K562 (cell line): ENCODE results near the gene RNF43. TPM values are rescaled to one million over a fixed set of nuclear protein-coding genes. Genes with fewer than 3 reads are reported as not detected.
A peak's percentile ranks its signal among the peaks of the same experiment; 100 is the strongest.

Source experiments
- ATF7 ChIP-seq: fragments of 450-650 bp; IDR thresholded peaks from 2 replicates; pipeline ENCODE4 v1.7.1; 2014; ENCODE audit warnings: mild to moderate bottlenecking, moderate library complexity
- CBFA2T2 ChIP-seq: fragments of 450-650 bp; conservative IDR thresholded peaks from 2 replicates; pipeline ENCODE4 v1.6.1; 2017; ENCODE audit warnings: mild to moderate bottlenecking
- CC2D1A ChIP-seq: fragments of 450-650 bp; IDR thresholded peaks from 2 replicates; pipeline ENCODE4 v1.6.1; 2017; ENCODE audit warnings: mild to moderate bottlenecking
- EGR1 ChIP-seq: fragments of 450-650 bp; conservative IDR thresholded peaks from 2 replicates; pipeline ENCODE4 v1.6.1; 2017; ENCODE audit warnings: mild to moderate bottlenecking
- ETS2 ChIP-seq: IDR thresholded peaks from 2 replicates; pipeline ENCODE4 v1.6.1; 2016; ENCODE audit warnings: borderline replicate concordance, missing genetic modification characterization, mild to moderate bottlenecking, moderate library complexity, missing compliant biosample characterization; ENCODE audit not compliant: poor library complexity, severe bottlenecking
- GATA2 ChIP-seq: sonication (generic); formaldehyde crosslinking; IDR thresholded peaks from 2 replicates; pipeline ENCODE4 v1.4.0; 2020; ENCODE audit warnings: mild to moderate bottlenecking, missing genetic modification reagents
- NFATC3 ChIP-seq: fragments of 450-650 bp; IDR thresholded peaks from 2 replicates; pipeline ENCODE4 v1.6.1; 2017; ENCODE audit warnings: mild to moderate bottlenecking
- RFX7 ChIP-seq: fragments of 250-450 bp; sonication (Bioruptor Pico); IDR thresholded peaks from 2 replicates; pipeline ENCODE4 v1.5.1; 2021; ENCODE audit warnings: mild to moderate bottlenecking
- ZFP1 ChIP-seq: fragments of 450-650 bp; formaldehyde crosslinking; IDR thresholded peaks from 2 replicates; pipeline ENCODE4 v1.4.0; 2020; ENCODE audit warnings: mild to moderate bottlenecking, mixed read lengths
- ZNF253 ChIP-seq: fragments of 250-450 bp; sonication (Bioruptor Pico); conservative IDR thresholded peaks from 2 replicates; pipeline ENCODE4 v1.6.1; 2021; ENCODE audit warnings: mild to moderate bottlenecking
- polyA plus RNA-seq, 8 experiments: library from polyadenylated mRNA; depleted of rRNA in 4 of 8; stranded (reverse) in 5 of 8; unstranded in 3 of 8; fragments of >200 nt; fragmentation: Nextera tagmentation in 2 of 8; fragmentation: Illumina TruSeq in 1 of 8; extraction: Ambion mirVana in 2 of 8; extraction: Trizol in 1 of 8; gene quantifications; 2 replicates each; pipeline versions ENCODE4 v1.2.1 to v1.2.3, GENCODE V29; 2011 to 2014; ENCODE audit warnings: inconsistent platforms in 1 of 8, missing spikeins in 1 of 8
- total RNA-seq, 7 experiments: library from RNA; depleted of rRNA in 6 of 7; stranded (reverse); fragments of >200 nt in 6 of 7; fragmentation: Illumina TruSeq in 2 of 7; extraction: Trizol in 2 of 7; gene quantifications; 2 replicates each; pipeline versions ENCODE4 v1.2.1 to v1.2.3, GENCODE V29; 2011 to 2021; ENCODE audit warnings: low replicate concordance in 1 of 7
- TF ChIP-seq, protein P1 (sequence below), 2 experiments: IDR thresholded peaks in 1 of 2; conservative IDR thresholded peaks in 1 of 2; 2 replicates each; pipeline ENCODE4 v1.6.1; 2016; ENCODE audit warnings: low read depth in 2 of 2, mild to moderate bottlenecking in 1 of 2, missing compliant biosample characterization in 1 of 2, missing genetic modification characterization in 1 of 2, moderate library complexity in 1 of 2
- TF ChIP-seq, protein P2 (sequence below), 3 experiments: fragments of 200-800 bp in 1 of 3; sonication (Bioruptor generic) in 1 of 3; sonication (generic) in 1 of 3; formaldehyde crosslinking in 1 of 3; IDR thresholded peaks; 2 replicates each; pipeline versions ENCODE4 v1.6.1 to v1.8.0; 2016 to 2022; ENCODE audit warnings: mild to moderate bottlenecking in 2 of 3, missing compliant biosample characterization in 2 of 3, missing genetic modification characterization in 2 of 3, missing genetic modification reagents in 1 of 3
- TF ChIP-seq, protein P3 (sequence below): sonication (generic); formaldehyde crosslinking; IDR thresholded peaks from 2 replicates; pipeline ENCODE4 v1.8.0; 2023; ENCODE audit warnings: mild to moderate bottlenecking, missing genetic modification reagents
- TF ChIP-seq, protein P4 (sequence below): fragments of 450-650 bp; formaldehyde crosslinking; IDR thresholded peaks from 2 replicates; pipeline ENCODE4 v1.4.0; 2020; ENCODE audit warnings: mild to moderate bottlenecking, moderate library complexity
- TF ChIP-seq, protein P5 (sequence below): fragments of 450-650 bp; IDR thresholded peaks from 2 replicates; pipeline ENCODE4 v1.6.1; 2014; ENCODE audit warnings: low read depth, mild to moderate bottlenecking, moderate library complexity, borderline replicate concordance

RNF43 gene
- total and polyA plus RNA-seq, 9 of the 15 experiments (the other 6 are each of a cell fraction or from before 2014, with no cell fraction given): 0.29 to 2.7 (median 1.4) TPM

DNA sequence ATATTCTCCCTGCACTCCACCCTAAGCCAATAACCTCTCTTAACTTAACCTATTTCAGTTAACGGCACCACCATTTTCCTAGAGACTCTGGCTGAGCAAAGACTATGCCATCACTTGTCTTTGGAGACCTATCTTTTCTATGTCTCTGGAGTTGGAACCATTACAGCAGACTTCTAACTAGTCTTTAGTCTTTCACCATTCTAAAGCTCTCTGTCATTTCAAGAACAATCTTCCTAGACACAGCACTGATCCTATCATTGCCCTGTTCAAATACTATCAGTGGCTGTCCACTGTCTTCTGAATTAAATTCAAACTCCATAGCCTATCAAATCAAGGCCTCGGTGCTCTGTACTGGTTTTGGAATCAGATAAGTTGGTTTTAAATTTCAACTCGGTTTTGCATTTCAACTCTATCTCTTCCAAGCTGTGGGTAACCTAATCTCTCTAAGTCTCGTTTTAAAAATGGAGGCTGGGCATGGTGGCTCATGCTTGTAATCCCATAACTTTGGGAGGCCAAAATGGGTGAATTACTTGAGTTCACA, 31.9 kb downstream of the RNF43 start (continued):
- TF ChIP-seq, protein P1, sequence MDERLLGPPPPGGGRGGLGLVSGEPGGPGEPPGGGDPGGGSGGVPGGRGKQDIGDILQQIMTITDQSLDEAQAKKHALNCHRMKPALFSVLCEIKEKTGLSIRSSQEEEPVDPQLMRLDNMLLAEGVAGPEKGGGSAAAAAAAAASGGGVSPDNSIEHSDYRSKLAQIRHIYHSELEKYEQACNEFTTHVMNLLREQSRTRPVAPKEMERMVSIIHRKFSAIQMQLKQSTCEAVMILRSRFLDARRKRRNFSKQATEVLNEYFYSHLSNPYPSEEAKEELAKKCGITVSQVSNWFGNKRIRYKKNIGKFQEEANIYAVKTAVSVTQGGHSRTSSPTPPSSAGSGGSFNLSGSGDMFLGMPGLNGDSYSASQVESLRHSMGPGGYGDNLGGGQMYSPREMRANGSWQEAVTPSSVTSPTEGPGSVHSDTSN (CRISPR knock-in tag; IDR thresholded peaks at IDR 0.05; ENCODE audit: low read depth): no peak
- TF ChIP-seq, protein P1 (tag; conservative IDR thresholded peaks at IDR 0.05; ENCODE audit: low read depth): no peak
- TF ChIP-seq, protein P2, sequence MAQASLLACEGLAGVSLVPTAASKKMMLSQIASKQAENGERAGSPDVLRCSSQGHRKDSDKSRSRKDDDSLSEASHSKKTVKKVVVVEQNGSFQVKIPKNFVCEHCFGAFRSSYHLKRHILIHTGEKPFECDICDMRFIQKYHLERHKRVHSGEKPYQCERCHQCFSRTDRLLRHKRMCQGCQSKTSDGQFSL (CRISPR knock-in tag; IDR thresholded peaks at IDR 0.05): no peak
- TF ChIP-seq, protein P2 (tag; IDR thresholded peaks at IDR 0.05): no peak
- no peak for TF ChIP-seq NFATC3
- TF ChIP-seq CC2D1A: peak; percentile 38; the same call in 1 of the 2 replicates
- TF ChIP-seq, protein P3, sequence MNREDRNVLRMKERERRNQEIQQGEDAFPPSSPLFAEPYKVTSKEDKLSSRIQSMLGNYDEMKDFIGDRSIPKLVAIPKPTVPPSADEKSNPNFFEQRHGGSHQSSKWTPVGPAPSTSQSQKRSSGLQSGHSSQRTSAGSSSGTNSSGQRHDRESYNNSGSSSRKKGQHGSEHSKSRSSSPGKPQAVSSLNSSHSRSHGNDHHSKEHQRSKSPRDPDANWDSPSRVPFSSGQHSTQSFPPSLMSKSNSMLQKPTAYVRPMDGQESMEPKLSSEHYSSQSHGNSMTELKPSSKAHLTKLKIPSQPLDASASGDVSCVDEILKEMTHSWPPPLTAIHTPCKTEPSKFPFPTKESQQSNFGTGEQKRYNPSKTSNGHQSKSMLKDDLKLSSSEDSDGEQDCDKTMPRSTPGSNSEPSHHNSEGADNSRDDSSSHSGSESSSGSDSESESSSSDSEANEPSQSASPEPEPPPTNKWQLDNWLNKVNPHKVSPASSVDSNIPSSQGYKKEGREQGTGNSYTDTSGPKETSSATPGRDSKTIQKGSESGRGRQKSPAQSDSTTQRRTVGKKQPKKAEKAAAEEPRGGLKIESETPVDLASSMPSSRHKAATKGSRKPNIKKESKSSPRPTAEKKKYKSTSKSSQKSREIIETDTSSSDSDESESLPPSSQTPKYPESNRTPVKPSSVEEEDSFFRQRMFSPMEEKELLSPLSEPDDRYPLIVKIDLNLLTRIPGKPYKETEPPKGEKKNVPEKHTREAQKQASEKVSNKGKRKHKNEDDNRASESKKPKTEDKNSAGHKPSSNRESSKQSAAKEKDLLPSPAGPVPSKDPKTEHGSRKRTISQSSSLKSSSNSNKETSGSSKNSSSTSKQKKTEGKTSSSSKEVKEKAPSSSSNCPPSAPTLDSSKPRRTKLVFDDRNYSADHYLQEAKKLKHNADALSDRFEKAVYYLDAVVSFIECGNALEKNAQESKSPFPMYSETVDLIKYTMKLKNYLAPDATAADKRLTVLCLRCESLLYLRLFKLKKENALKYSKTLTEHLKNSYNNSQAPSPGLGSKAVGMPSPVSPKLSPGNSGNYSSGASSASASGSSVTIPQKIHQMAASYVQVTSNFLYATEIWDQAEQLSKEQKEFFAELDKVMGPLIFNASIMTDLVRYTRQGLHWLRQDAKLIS (CRISPR knock-in tag): no peak
- TF ChIP-seq, protein P4, sequence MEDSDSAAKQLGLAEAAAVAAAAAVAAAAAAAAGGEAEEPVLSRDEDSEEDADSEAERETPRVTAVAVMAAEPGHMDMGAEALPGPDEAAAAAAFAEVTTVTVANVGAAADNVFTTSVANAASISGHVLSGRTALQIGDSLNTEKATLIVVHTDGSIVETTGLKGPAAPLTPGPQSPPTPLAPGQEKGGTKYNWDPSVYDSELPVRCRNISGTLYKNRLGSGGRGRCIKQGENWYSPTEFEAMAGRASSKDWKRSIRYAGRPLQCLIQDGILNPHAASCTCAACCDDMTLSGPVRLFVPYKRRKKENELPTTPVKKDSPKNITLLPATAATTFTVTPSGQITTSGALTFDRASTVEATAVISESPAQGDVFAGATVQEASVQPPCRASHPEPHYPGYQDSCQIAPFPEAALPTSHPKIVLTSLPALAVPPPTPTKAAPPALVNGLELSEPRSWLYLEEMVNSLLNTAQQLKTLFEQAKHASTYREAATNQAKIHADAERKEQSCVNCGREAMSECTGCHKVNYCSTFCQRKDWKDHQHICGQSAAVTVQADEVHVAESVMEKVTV (CRISPR knock-in tag): no peak
- TF ChIP-seq CBFA2T2: no peak
- TF ChIP-seq ATF7: no peak
- TF ChIP-seq, protein P5, sequence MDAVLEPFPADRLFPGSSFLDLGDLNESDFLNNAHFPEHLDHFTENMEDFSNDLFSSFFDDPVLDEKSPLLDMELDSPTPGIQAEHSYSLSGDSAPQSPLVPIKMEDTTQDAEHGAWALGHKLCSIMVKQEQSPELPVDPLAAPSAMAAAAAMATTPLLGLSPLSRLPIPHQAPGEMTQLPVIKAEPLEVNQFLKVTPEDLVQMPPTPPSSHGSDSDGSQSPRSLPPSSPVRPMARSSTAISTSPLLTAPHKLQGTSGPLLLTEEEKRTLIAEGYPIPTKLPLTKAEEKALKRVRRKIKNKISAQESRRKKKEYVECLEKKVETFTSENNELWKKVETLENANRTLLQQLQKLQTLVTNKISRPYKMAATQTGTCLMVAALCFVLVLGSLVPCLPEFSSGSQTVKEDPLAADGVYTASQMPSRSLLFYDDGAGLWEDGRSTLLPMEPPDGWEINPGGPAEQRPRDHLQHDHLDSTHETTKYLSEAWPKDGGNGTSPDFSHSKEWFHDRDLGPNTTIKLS: no peak
- no peak for TF ChIP-seq EGR1
- no peak for TF ChIP-seq ZFP1 (CRISPR knock-in tag)
- no peak for TF ChIP-seq RFX7 (CRISPR knock-in tag)
- TF ChIP-seq GATA2 (CRISPR knock-in tag): 0 out of 2 replicates have a peak, but pooled peaks have one; percentile 27
- no peak for TF ChIP-seq ETS2 (tag)
- no peak for TF ChIP-seq ZNF253 (CRISPR knock-in tag)
